GM21619 (cell line): ENCODE measurements around the gene POMC.
A peak's percentile ranks its signal among the peaks of the same experiment; 100 is the strongest.
"Not testable (repeated sequence)": the region's sequence is repeated elsewhere in the genome, so short reads cannot be mapped to it uniquely, and the experiment has no call there.

Source experiments
- ATAC-seq: cut with Tn5 transposase; IDR thresholded peaks from one replicate; pipeline ENCODE4 v1.9.1; 2021; ENCODE audit not compliant: unreplicated experiment

The POMC gene

GRCh38 chr2:25177211-25177611, 8.8 kb upstream of the POMC start:
- ATAC-seq, result no peak

GRCh38 chr2:25176541-25177181, 8.3 kb upstream of the POMC start:
- ATAC-seq, result no peak

- ATAC-seq, result no peak
Observed at GRCh38 chr2:25176138-25176537, 7.8 kb upstream of the POMC start.

GRCh38 chr2:25174192-25174861, 5.9 kb upstream of the POMC start:
- ATAC-seq, result no peak

GRCh38 chr2:25173719-25174118, 5.3 kb upstream of the POMC start:
- ATAC-seq, result no peak

- ATAC-seq, result no peak
Observed at GRCh38 chr2:25170888-25171287, 2.5 kb upstream of the POMC start.

GRCh38 chr2:25169073-25169470, 692 bp upstream of the POMC start:
- no peak for ATAC-seq

GRCh38 chr2:25165992-25166875, 2.1 kb downstream of the POMC start:
- ATAC-seq, result peak; percentile 79

GRCh38 chr2:25164561-25164960, 3.8 kb downstream of the POMC start:
- no peak for ATAC-seq

GRCh38 chr2:25162061-25162460, 6.3 kb downstream of the POMC start:
- not testable (repeated sequence) for ATAC-seq

GRCh38 chr2:25161055-25161781, 7.2 kb downstream of the POMC start:
- ATAC-seq, result peak; percentile 49

GRCh38 chr2:25160376-25160775, 8.0 kb downstream of the POMC start:
- no peak for ATAC-seq

- ATAC-seq, result no peak
Observed at GRCh38 chr2:25159949-25160348, 8.4 kb downstream of the POMC start.

GRCh38 chr2:25158096-25158852, 10.1 kb downstream of the POMC start:
- ATAC-seq, result no peak

- ATAC-seq, result no peak
Observed at GRCh38 chr2:25155401-25155800, 13.0 kb downstream of the POMC start.

- no peak for ATAC-seq
Observed at GRCh38 chr2:25151718-25152117, 16.7 kb downstream of the POMC start.

GRCh38 chr2:25150993-25151392, 17.4 kb downstream of the POMC start:
- ATAC-seq, result not testable (repeated sequence)

GRCh38 chr2:25149646-25150045, 18.7 kb downstream of the POMC start:
- ATAC-seq, result no peak

- ATAC-seq, result no peak
Observed at GRCh38 chr2:25146896-25147295, 21.5 kb downstream of the POMC start.

GRCh38 chr2:25145803-25146202, 22.6 kb downstream of the POMC start:
- ATAC-seq, result no peak
